NCI-H82 treated with DMSO at 0.1 percent for 48 hours (cell line): ENCODE measurements around the gene EMCN.
A peak's percentile ranks its signal among the peaks of the same experiment; 100 is the strongest.

Experiments used
- DNase-seq: peaks from one replicate; lab custom pipeline; 2025; ENCODE audit not compliant: unreplicated experiment; lab: John Stamatoyannopoulos, UW

The EMCN gene

GRCh38 chr4:100493756-100494155 is 24.1 kb downstream of the EMCN start:
- no peak for DNase-seq

GRCh38 chr4:100492129-100492528 is 25.7 kb downstream of the EMCN start:
- DNase-seq = no peak

- DNase-seq = no peak
Observed at GRCh38 chr4:100489305-100489704, 28.5 kb downstream of the EMCN start.

GRCh38 chr4:100486496-100486895 is 31.3 kb downstream of the EMCN start:
- DNase-seq = no peak

GRCh38 chr4:100483796-100484195 is 34.0 kb downstream of the EMCN start:
- DNase-seq = no peak

GRCh38 chr4:100479971-100480370 is 37.9 kb downstream of the EMCN start:
- no peak for DNase-seq

- DNase-seq = no peak
Observed at GRCh38 chr4:100469555-100469954, 48.3 kb downstream of the EMCN start.

- no peak for DNase-seq
Observed at GRCh38 chr4:100466501-100466900, 51.3 kb downstream of the EMCN start.

- DNase-seq = no peak
Observed at GRCh38 chr4:100461807-100462605, 55.8 kb downstream of the EMCN start.

GRCh38 chr4:100450449-100450848 is 67.4 kb downstream of the EMCN start:
- no peak for DNase-seq

- DNase-seq = no peak
Observed at GRCh38 chr4:100431416-100431815, 86.4 kb downstream of the EMCN start.

GRCh38 chr4:100430451-100430850 is 87.4 kb downstream of the EMCN start:
- no peak for DNase-seq

GRCh38 chr4:100429616-100430015 is 88.2 kb downstream of the EMCN start:
- DNase-seq = no peak

GRCh38 chr4:100428051-100428450 is 89.8 kb downstream of the EMCN start:
- no peak for DNase-seq

- no peak for DNase-seq
Observed at GRCh38 chr4:100424376-100424775, 93.4 kb downstream of the EMCN start.

- no peak for DNase-seq
Observed at GRCh38 chr4:100422894-100423293, 94.9 kb downstream of the EMCN start.

- peak; percentile 29 for DNase-seq
Observed at GRCh38 chr4:100421361-100421978, 96.4 kb downstream of the EMCN start.

GRCh38 chr4:100420571-100420970 is 97.3 kb downstream of the EMCN start:
- no peak for DNase-seq

- DNase-seq = no peak
Observed at GRCh38 chr4:100417565-100417964, 100.3 kb downstream of the EMCN start.

GRCh38 chr4:100414016-100414790 is 103.6 kb downstream of the EMCN start:
- DNase-seq = no peak

GRCh38 chr4:100391863-100392262 is 126.0 kb downstream of the EMCN start:
- DNase-seq = no peak

- peak; percentile 46 for DNase-seq
Observed at GRCh38 chr4:100391086-100391485, 126.7 kb downstream of the EMCN start.
